KMS-11 (cell line): ENCODE results near the gene ZNF585A.

ENCODE experiments used
- H2AFZ ChIP-seq: fragments of 200-600 bp; sonication (generic); 2 replicates; pipeline ENCODE4 v1.6.1; 2016; ENCODE audit warnings: antibody characterized with exemption, mixed run types, low read depth
- H3K27ac ChIP-seq: fragments of 200-600 bp; sonication (generic); 2 replicates; pipeline ENCODE4 v1.6.1; 2016; ENCODE audit warnings: mild to moderate bottlenecking, mixed run types
- H3K27me3 ChIP-seq: fragments of 200-600 bp; sonication (generic); 2 replicates; pipeline ENCODE4 v1.6.1; 2017; ENCODE audit warnings: mild to moderate bottlenecking, low read depth, mixed run types, moderate library complexity; ENCODE audit not compliant: insufficient read depth
- H3K36me3 ChIP-seq: fragments of 200-600 bp; sonication (generic); 2 replicates; pipeline ENCODE4 v1.6.1; 2017; ENCODE audit warnings: mild to moderate bottlenecking, mixed run types; ENCODE audit not compliant: insufficient read depth
- H3K4me1 ChIP-seq: fragments of 200-600 bp; sonication (generic); 2 replicates; pipeline ENCODE4 v1.6.1; 2016; ENCODE audit warnings: mild to moderate bottlenecking, low read depth, mixed run types; ENCODE audit not compliant: poor library complexity, severe bottlenecking
- H3K4me2 ChIP-seq: fragments of 200-600 bp; sonication (generic); 2 replicates; pipeline ENCODE4 v1.7.0; 2016; ENCODE audit warnings: mild to moderate bottlenecking, mixed run types
- H3K4me3 ChIP-seq: fragments of 200-600 bp; sonication (generic); IDR thresholded peaks from 2 replicates; pipeline ENCODE4 v1.6.1; 2017; ENCODE audit warnings: low read depth, low read length, mixed read lengths; ENCODE audit not compliant: insufficient read depth
- H3K79me2 ChIP-seq: fragments of 200-600 bp; sonication (generic); 2 replicates; pipeline ENCODE4 v1.6.1; 2016; ENCODE audit warnings: low read depth, mixed run types; ENCODE audit not compliant: insufficient read depth
- H3K9ac ChIP-seq: fragments of 200-600 bp; sonication (generic); 2 replicates; pipeline ENCODE4 v1.6.1; 2016; ENCODE audit warnings: mild to moderate bottlenecking, mixed run types
- H4K20me1 ChIP-seq: fragments of 200-600 bp; sonication (generic); 2 replicates; pipeline ENCODE4 v1.6.1; 2016; ENCODE audit warnings: mild to moderate bottlenecking, mixed run types; ENCODE audit not compliant: insufficient read depth
- TF ChIP-seq, protein P1 (sequence below): fragments of 200-600 bp; sonication (generic); conservative IDR thresholded peaks from 2 replicates; pipeline ENCODE4 v1.6.1; 2017; ENCODE audit warnings: low read depth, mild to moderate bottlenecking, antibody characterized with exemption, low read length, moderate library complexity, mixed read lengths

Gene ZNF585A

DNA sequence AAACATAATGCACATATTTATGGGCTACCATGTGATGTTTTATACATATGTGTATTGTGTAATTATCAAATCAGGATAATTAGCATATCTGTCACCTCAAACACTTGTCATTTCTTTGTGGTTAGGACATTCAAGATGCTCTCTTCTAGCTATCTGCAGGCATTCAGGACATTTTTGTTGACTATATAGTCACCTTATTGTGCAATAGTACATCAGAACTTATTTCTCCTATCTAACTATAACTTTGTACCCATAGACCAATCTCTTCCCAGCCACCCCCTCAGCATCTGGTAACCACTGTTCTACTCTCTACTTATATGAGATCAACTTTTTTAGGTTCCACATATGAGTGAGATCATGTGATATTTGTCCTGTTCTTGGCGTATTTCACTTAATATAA is 73.9 kb downstream of the ZNF585A start:
- Histone ChIP-seq H3K27ac (no peak overlapping the region), H3K27me3 (no peaks in the 10 kb centered on the region), H3K9ac (no peak overlapping the region), H3K4me3 (no peak overlapping the region), H2AFZ (no peak overlapping the region), H4K20me1 (no peaks in the 10 kb centered on the region), H3K4me1 (no peaks in the 10 kb centered on the region), H3K4me2 (no peak overlapping the region), H3K79me2 (no peaks in the 10 kb centered on the region), H3K36me3 (no peaks in the 10 kb centered on the region)
- TF ChIP-seq, protein P1, sequence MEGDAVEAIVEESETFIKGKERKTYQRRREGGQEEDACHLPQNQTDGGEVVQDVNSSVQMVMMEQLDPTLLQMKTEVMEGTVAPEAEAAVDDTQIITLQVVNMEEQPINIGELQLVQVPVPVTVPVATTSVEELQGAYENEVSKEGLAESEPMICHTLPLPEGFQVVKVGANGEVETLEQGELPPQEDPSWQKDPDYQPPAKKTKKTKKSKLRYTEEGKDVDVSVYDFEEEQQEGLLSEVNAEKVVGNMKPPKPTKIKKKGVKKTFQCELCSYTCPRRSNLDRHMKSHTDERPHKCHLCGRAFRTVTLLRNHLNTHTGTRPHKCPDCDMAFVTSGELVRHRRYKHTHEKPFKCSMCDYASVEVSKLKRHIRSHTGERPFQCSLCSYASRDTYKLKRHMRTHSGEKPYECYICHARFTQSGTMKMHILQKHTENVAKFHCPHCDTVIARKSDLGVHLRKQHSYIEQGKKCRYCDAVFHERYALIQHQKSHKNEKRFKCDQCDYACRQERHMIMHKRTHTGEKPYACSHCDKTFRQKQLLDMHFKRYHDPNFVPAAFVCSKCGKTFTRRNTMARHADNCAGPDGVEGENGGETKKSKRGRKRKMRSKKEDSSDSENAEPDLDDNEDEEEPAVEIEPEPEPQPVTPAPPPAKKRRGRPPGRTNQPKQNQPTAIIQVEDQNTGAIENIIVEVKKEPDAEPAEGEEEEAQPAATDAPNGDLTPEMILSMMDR: no peak

DNA sequence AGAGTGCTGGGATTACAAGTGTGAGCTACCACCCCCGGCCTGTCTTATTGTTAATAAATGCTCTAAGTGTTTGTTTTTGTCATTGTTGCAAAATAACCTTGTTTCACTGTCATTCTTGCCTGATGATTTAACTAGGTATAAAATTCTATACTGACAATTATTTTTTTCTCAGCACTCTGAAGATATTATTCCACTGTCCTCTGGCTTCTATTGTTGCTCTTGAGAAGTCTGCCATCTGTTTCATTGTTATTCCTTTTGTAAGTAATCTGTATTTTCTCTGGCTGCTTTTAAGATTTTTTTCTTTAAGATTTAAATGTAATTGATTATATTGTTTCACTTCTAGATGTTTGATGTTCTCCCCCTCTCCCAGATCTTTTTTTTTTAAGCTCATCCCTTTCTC is 76.6 kb downstream of the ZNF585A start:
- Histone ChIP-seq H2AFZ (no peak overlapping the region), H3K9ac (no peak overlapping the region), H4K20me1 (no peaks in the 10 kb centered on the region), H3K36me3 (no peaks in the 10 kb centered on the region), H3K4me1 (no peaks in the 10 kb centered on the region), H3K27ac (no peak overlapping the region), H3K4me3 (no peak overlapping the region), H3K27me3 (no peaks in the 10 kb centered on the region), H3K4me2 (no peak overlapping the region), H3K79me2 (no peaks in the 10 kb centered on the region)
- TF ChIP-seq, protein P1: no peak
